Progenitor cell of endocrine pancreas (in vitro differentiated cells): ENCODE measurements around the gene SV2A. TPM values are rescaled to one million over a fixed set of nuclear protein-coding genes. Genes with fewer than 3 reads are reported as not detected.
"Not testable (repeated sequence)": the region's sequence is repeated elsewhere in the genome, so short reads cannot be mapped to it uniquely, and the experiment has no call there.

ENCODE experiments used
- DNase-seq: peaks from one replicate; pipeline ENCODE4 v3.0.0; 2021; ENCODE audit warnings: low spot score; ENCODE audit not compliant: unreplicated experiment
- H3K27ac Mint-ChIP-seq: 2 replicates; pipeline ENCODE4 v1.8.0; 2021; ENCODE audit warnings: mild to moderate bottlenecking, moderate library complexity, mixed read lengths
- H3K27me3 Mint-ChIP-seq: 2 replicates; pipeline ENCODE4 v1.8.0; 2021; ENCODE audit warnings: mixed read lengths
- H3K36me3 Mint-ChIP-seq: 2 replicates; pipeline ENCODE4 v1.8.0; 2022; ENCODE audit warnings: mixed read lengths; ENCODE audit not compliant: insufficient read depth
- H3K4me1 Mint-ChIP-seq: 2 replicates; pipeline ENCODE4 v1.8.0; 2021; ENCODE audit warnings: low read depth, mixed read lengths
- H3K4me3 Mint-ChIP-seq: 2 replicates; pipeline ENCODE4 v1.8.0; 2021; ENCODE audit warnings: low read depth, mild to moderate bottlenecking, moderate library complexity, mixed read lengths
- H3K9me3 Mint-ChIP-seq: 2 replicates; pipeline ENCODE4 v1.8.0; 2021; ENCODE audit warnings: low read depth, mixed read lengths
- CTCF ChIP-seq: fragments of 200-600 bp; sonication (generic); IDR thresholded peaks from one replicate; pipeline ENCODE4 v1.5.0; 2021; ENCODE audit warnings: antibody characterized with exemption, mild to moderate bottlenecking; ENCODE audit not compliant: unreplicated experiment
- total RNA-seq: library from RNA; stranded (reverse); gene quantifications from 2 replicates; pipeline ENCODE4 v1.2.1, GENCODE V29; 2021

The SV2A gene
- total RNA-seq, 1 donor from 2014 or later = 16.9 TPM

DNA sequence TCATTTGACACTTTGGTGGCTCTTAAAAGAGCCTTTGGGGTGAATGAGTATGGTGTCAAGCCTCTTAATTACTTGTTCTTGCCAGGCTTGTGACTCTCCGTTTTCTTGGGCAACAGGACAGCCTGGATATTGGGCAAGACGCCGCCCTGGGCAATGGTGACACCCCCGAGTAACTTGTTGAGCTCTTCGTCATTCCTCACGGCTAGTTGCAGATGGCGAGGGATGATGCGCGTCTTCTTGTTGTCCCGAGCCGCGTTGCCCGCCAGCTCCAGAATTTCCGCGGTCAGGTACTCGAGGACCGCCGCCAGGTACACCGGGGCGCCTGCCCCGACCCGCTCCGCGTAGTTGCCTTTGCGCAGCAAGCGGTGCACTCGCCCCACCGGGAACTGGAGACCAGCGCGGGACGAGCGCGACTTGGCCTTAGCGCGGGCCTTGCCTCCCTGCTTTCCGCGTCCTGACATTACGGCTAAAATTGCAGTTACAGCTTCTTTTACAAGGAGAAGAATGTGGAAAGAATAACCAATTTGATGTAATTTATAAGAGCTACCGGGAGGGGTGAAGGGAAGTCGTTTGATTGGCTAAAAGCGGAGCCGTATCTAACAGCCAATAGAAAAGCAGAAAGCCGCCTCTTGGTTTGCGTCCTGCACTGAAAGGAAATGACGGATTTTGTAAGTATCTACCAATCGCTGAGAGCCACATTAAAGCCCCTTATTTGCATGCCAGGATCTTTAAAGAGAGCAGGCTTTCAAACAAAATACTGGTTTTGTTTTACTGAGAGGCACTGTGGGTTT is 30.0 kb downstream of the SV2A start:
- Mint-ChIP-seq H3K36me3 (no peaks in the 10 kb centered on the region), H3K27me3 (no peaks in the 10 kb centered on the region), H3K27ac (no peak overlapping the region), H3K9me3 (no peaks in the 10 kb centered on the region), H3K4me1 (peaks cover 5% of the 10 kb centered on the region), H3K4me3 (no peak overlapping the region)
- TF ChIP-seq CTCF = no peak
- DNase-seq = peak; percentile 56

- DNase-seq, H3K4me3 Mint-ChIP-seq, H3K36me3 Mint-ChIP-seq, H3K4me1 Mint-ChIP-seq, H3K27ac Mint-ChIP-seq, H3K27me3 Mint-ChIP-seq, H3K9me3 Mint-ChIP-seq: not testable (repeated sequence)
These were observed 30.5 kb downstream of the SV2A start for GRCh38 chr1:149887196-149887455.

DNA sequence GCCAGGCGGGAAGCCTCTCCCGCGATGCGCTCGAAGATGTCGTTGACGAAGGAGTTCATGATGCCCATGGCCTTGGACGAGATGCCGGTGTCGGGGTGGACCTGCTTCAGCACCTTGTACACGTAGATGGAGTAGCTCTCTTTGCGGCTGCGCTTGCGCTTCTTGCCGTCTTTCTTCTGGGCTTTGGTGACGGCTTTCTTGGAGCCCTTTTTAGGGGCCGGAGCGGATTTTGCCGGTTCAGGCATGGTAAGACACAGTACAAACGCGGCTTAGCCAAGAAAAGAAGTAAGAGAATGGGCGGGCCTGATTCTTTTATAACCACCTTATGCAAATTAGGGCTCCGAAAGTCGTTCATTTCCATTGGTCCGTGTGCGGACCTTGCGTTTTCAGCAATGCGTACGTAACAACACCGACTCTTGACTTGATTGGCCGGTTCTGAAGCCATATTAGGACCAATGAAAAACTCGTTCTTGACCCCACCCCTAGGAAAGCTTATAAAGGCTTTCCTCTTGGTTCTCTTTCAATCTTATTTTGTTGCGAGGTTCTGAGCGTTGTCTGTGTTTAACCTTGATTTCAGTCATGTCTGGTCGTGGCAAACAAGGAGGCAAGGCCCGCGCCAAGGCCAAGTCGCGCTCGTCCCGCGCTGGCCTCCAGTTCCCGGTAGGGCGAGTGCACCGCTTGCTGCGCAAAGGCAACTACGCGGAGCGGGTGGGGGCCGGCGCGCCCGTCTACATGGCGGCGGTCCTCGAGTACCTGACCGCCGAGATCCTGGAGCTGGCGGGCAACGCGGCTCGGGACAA is 31.0 kb downstream of the SV2A start:
- Mint-ChIP-seq H3K4me1 (peaks cover 5% of the 10 kb centered on the region), H3K4me3 (no peak overlapping the region), H3K36me3 (no peaks in the 10 kb centered on the region), H3K27me3 (no peaks in the 10 kb centered on the region), H3K9me3 (no peaks in the 10 kb centered on the region), H3K27ac (no peak overlapping the region)
- DNase-seq = peak; percentile 68
- TF ChIP-seq CTCF = no peak

DNA sequence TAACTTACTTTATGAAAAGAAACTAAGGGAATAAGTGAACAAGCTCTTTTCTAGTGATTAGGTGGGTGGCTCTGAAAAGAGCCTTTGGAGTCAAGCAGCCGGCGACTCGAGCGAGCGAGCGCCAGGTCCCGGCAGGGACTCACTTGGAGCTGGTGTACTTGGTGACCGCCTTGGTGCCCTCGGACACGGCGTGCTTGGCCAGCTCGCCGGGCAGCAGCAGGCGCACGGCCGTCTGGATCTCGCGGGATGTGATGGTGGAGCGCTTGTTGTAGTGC is 31.6 kb downstream of the SV2A start:
- not testable (repeated sequence) for H3K27ac Mint-ChIP-seq, H3K9me3 Mint-ChIP-seq, H3K27me3 Mint-ChIP-seq, H3K4me1 Mint-ChIP-seq, H3K4me3 Mint-ChIP-seq, DNase-seq, H3K36me3 Mint-ChIP-seq

- peaks cover 5% of the 10 kb centered on the region for H3K4me1 Mint-ChIP-seq
- H3K9me3 Mint-ChIP-seq = no peaks in the 10 kb centered on the region
- no peak overlapping the region for H3K27ac Mint-ChIP-seq
- H3K36me3 Mint-ChIP-seq = no peaks in the 10 kb centered on the region
- TF ChIP-seq CTCF = peak; percentile 12
- peak; percentile 40 for DNase-seq
- H3K4me3 Mint-ChIP-seq = no peak overlapping the region
- H3K27me3 Mint-ChIP-seq = no peaks in the 10 kb centered on the region
These were observed 32.1 kb downstream of the SV2A start for GRCh38 chr1:149885339-149886120.
